KOPT-K1 (cell line): Measurements from ENCODE around the gene NGDN.
A peak's percentile ranks its signal among the peaks of the same experiment; 100 is the strongest.
"Not testable (repeated sequence)": the region's sequence is repeated elsewhere in the genome, so short reads cannot be mapped to it uniquely, and the experiment has no call there.

Experiments
- H3K27ac ChIP-seq: fragments of 200-600 bp; sonication (generic); 2 replicates; pipeline ENCODE4 v1.5.1; 2016; ENCODE audit warnings: antibody characterized with exemption, mild to moderate bottlenecking, low read depth, low read length; ENCODE audit not compliant: poor library complexity, severe bottlenecking
- H3K36me3 ChIP-seq: fragments of 200-600 bp; sonication (generic); 2 replicates; pipeline ENCODE4 v1.5.1; 2017; ENCODE audit warnings: antibody characterized with exemption, mild to moderate bottlenecking, low read length, moderate library complexity; ENCODE audit not compliant: insufficient read depth
- H3K9me3 ChIP-seq: fragments of 200-600 bp; sonication (generic); 2 replicates; pipeline ENCODE4 v1.5.1; 2017; ENCODE audit warnings: antibody characterized with exemption, low read length, mild to moderate bottlenecking; ENCODE audit not compliant: insufficient read depth, poor library complexity, severe bottlenecking

Gene NGDN, protein sequence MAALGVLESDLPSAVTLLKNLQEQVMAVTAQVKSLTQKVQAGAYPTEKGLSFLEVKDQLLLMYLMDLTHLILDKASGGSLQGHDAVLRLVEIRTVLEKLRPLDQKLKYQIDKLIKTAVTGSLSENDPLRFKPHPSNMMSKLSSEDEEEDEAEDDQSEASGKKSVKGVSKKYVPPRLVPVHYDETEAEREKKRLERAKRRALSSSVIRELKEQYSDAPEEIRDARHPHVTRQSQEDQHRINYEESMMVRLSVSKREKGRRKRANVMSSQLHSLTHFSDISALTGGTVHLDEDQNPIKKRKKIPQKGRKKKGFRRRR

DNA sequence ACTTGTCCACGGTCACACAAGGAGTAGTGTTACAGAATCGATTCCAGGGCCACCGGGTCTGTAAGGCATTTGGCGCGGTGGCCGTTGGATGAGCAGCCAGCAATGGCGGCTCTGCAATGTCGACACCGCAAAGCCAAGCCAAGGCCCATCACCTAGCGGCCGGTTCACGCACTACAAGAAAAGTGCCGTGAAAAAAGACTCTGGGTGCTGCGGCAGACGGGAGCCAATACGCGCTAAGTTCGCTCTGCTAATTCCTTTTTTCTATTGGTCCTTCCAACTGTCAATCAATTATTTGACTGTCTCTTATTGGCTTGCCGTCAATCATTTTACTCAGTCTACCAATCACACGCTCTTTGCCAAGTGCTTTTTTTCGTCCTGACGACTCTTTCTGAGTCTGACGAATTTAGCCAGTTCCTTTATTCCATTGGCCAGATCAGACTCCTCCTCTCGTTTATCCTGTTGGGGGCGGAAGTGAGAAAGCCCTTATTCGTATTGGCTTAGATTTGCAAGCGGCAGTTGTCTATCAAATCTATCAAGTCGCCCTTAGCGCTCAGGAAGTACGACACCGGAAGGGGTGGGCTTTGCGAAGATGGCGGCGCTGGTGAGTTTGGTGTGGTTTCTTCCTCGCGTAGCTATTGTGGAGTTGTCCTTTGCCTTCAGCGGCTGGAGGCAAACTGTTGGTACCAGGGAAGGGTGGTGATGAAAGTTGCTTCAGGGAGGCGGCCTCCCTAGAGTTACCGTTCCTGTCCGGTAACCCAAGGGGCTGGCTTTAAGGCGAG is at the start of gene NGDN:
NGDN (plus strand) TSS at position 577 of the 779 bp plus-strand sequence; CDS start at position 590, 13 bp downstream.
- Histone ChIP-seq H3K9me3 (no peaks in the 10 kb centered on the region), H3K27ac (peak within 1 kb of the TSS; percentile 61)

GRCh38 chr14:23421594-23421993 is 47.9 kb upstream of the NGDN start:
- Histone ChIP-seq H3K27ac (no peak overlapping the region), H3K36me3 (no peaks in the 10 kb centered on the region), H3K9me3 (no peaks in the 10 kb centered on the region)

More for the DNA sequence above, at the start of gene NGDN:
- H3K36me3 ChIP-seq = peaks cover 38% of the 10 kb centered on the region

DNA sequence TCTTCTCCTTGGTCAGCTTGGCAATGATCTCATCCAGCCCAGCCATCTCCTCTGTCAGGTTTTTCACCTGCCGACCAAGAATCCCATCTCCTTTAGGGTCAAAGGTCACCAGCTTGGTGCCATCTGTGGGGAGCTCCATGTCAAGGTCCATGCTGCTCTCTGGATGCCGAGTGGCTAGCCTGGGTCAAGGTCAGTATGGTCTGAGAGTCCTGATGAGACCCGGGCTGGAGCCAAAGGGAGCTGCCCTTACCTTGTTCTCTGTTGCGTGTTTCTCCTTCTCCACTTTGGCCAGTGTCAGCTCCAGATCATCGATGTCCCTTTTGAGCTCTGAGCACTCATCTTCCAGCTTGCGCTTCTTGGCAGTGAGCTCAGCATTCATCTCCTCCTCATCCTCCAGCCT is 45.8 kb upstream of the NGDN start:
- H3K9me3 ChIP-seq = no peaks in the 10 kb centered on the region
- H3K36me3 ChIP-seq = no peaks in the 10 kb centered on the region
- H3K27ac ChIP-seq = no peak overlapping the region

DNA sequence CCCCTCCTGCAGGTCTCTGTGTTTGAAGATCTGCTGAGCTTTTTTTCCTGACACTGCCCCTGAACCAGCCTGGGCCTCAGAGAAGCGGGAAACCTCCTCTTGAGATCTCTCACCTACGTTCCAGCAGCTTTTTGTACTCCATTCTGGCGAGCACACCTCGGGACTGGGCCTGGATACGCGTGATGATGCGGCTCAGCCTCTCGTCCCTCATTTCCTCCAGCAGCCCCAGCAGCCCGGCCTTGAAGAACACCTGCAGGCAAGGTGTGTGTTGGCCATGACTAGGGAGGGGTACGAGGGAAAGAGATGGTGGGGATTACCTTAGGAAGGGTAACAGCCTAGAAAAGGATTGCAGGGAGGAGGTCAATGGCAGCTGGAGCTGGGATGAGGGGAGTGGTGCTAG is 44.3 kb upstream of the NGDN start:
- Histone ChIP-seq H3K36me3 (no peaks in the 10 kb centered on the region), H3K9me3 (no peaks in the 10 kb centered on the region)

DNA sequence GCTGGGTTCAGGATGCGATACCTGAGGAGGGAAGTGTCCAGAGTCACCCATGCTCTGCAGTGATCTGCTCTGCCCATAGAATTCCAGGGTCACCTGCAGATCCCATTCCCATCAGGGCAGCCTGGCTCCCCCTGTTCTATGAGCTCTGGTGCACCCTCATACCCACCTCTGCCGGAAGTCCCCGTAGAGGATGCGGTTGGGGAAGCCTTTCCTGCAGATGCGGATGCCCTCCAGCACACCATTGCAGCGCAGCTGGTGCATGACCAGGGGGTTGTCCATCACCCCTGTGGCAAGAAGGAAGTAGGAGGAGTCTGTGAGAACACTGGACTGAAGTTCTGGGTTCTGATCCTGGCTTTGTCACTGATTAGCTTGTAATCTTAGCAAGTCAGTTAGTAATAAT is 43.7 kb upstream of the NGDN start:
- not testable (repeated sequence) for H3K36me3 ChIP-seq, H3K9me3 ChIP-seq

More for the DNA sequence above, 44.3 kb upstream of the NGDN start:
- no peak overlapping the region for H3K27ac ChIP-seq

DNA sequence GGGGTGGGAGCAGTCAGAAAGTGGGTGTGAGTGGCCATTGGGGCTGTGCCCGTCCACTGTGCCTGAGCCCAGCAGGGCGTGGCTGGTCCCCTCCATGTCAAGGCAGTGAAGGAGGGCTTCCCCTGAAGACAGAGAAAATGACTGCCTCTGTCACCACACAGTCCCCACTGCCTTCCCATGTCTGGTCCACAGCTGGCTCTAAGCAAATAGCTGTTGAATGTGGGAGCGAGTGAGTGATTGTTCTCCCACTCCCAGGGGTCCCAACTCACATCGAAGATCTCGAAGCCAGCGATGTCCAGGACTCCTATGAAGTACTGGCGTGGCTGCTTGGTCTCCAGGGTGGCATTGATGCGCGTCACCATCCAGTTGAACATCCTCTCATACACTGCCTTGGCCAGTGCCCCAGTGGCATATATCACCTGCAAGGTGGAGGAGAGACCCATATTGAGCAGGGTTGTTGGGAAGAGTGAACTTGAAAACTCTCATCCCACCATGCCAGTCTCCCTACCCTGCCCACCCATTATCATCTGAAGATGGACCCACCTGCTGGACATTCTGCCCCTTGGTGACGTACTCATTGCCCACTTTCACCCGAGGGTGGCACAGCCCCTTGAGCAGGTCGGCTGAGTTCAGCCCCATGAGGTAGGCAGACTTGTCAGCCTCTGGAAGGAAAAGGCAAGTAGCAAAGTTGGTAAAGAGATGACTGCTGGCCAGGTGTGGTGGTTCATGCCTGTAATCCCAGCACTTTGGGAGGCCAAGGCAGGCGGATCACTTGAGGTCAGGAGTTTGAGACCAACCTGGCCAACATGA is 40.6 kb upstream of the NGDN start:
- Histone ChIP-seq H3K36me3 (no peaks in the 10 kb centered on the region), H3K9me3 (no peaks in the 10 kb centered on the region), H3K27ac (no peak overlapping the region)

More for the DNA sequence above, 43.7 kb upstream of the NGDN start:
- H3K27ac ChIP-seq = not testable (repeated sequence)

DNA sequence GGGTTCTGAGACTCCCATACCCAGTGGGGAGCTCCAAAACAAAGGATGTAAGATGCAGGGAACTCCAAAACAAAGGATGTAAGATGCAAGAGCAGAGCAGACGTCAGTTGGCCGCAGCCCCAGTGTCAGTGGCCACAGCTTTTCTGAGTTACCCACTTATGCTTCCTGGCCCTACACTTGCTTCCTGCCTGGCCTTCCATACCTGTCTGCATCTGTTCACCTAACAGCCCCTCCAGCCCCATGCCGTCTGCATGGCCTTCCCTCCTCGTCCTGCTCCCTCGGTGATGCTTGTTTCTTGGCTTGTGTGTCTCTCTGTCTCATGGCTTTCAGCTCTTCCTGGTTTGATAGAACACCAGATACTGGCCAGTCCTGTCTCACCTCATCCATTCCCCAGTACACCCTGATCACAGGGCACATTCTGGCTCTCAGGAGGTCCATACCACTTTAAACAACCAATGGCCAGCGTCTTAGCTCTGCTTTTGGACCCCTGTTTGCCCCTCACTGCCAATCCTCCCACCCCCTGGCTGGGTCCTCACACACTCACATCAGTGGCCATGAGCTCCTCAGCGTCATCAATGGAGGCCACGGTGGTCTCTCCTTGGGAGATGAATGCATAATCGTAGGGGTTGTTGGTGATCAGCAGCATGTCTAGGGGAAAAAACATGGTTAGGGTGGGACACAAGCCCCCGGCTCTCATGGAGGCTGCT is 39.3 kb upstream of the NGDN start:
- Histone ChIP-seq H3K27ac (no peak overlapping the region), H3K36me3 (no peaks in the 10 kb centered on the region), H3K9me3 (no peaks in the 10 kb centered on the region)

DNA sequence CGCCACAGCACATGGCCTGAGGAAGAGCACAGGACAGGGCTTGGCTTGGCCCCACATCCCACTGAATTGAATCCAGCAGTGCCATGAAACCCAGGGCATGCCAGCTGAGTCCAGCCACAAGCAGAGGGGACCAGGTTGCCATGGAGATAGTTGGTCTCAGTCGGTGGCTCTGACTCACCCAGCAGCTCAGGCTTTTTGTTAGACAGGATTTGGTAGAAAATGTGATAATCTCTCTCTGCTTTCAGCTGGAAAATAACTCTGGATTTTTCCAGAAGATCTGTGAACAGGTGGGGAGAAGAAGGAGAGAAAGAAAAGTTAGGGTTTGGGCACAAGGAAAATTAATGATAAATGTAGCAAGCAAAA is 38.8 kb upstream of the NGDN start:
- no peak overlapping the region for H3K27ac ChIP-seq
- no peaks in the 10 kb centered on the region for H3K36me3 ChIP-seq
- no peaks in the 10 kb centered on the region for H3K9me3 ChIP-seq

- Histone ChIP-seq H3K27ac (no peak overlapping the region), H3K9me3 (no peaks in the 10 kb centered on the region), H3K36me3 (no peaks in the 10 kb centered on the region)
These were observed 38.0 kb upstream of the NGDN start for GRCh38 chr14:23431486-23431885.

GRCh38 chr14:23432102-23432925 is 37.2 kb upstream of the NGDN start:
- Histone ChIP-seq H3K9me3 (no peaks in the 10 kb centered on the region), H3K27ac (no peak overlapping the region), H3K36me3 (no peaks in the 10 kb centered on the region)

GRCh38 chr14:23432946-23433345 is 36.6 kb upstream of the NGDN start:
- Histone ChIP-seq H3K36me3 (no peaks in the 10 kb centered on the region), H3K9me3 (no peaks in the 10 kb centered on the region), H3K27ac (no peak overlapping the region)

- H3K36me3 ChIP-seq = no peaks in the 10 kb centered on the region
- H3K9me3 ChIP-seq = no peaks in the 10 kb centered on the region
- H3K27ac ChIP-seq = no peak overlapping the region
These were observed 36.0 kb upstream of the NGDN start for GRCh38 chr14:23433457-23433856.

GRCh38 chr14:23434488-23435222 is 34.8 kb upstream of the NGDN start:
- H3K36me3 ChIP-seq = no peaks in the 10 kb centered on the region
- no peaks in the 10 kb centered on the region for H3K9me3 ChIP-seq
- H3K27ac ChIP-seq = no peak overlapping the region
